K562 (cell line): ENCODE data around the gene CIB1. TPM values are rescaled to one million over a fixed set of nuclear protein-coding genes. Genes with fewer than 3 reads are reported as not detected.
A peak's percentile ranks its signal among the peaks of the same experiment; 100 is the strongest.

Experiments
- AFF4 ChIP-seq: sonication (generic); formaldehyde crosslinking; IDR thresholded peaks from 2 replicates; pipeline ENCODE4 v1.8.0; 2023; ENCODE audit warnings: mild to moderate bottlenecking, missing genetic modification reagents
- CEBPG ChIP-seq, 3 experiments: fragments of 200-800 bp in 1 of 3; sonication (Bioruptor generic) in 1 of 3; sonication (generic) in 1 of 3; formaldehyde crosslinking in 1 of 3; IDR thresholded peaks in 2 of 3; conservative IDR thresholded peaks in 1 of 3; 2 replicates each; pipeline versions ENCODE4 v1.6.1 to v1.8.0; 2016 to 2022; ENCODE audit warnings: missing compliant biosample characterization in 2 of 3, missing genetic modification characterization in 2 of 3, mild to moderate bottlenecking in 1 of 3, missing genetic modification reagents in 1 of 3
- E2F3 ChIP-seq: fragments of 250-450 bp; sonication (Bioruptor Pico); IDR thresholded peaks from 2 replicates; pipeline ENCODE4 v1.4.0; 2020; ENCODE audit warnings: mild to moderate bottlenecking
- ELK1 ChIP-seq: sonication (generic); formaldehyde crosslinking; IDR thresholded peaks from 2 replicates; pipeline ENCODE4 v1.8.1; 2022; ENCODE audit warnings: missing genetic modification reagents
- GTF2F1 ChIP-seq: IDR thresholded peaks from 2 replicates; pipeline ENCODE4 v1.6.1; 2011; ENCODE audit warnings: low read depth, low read length, improper control_type of control experiment
- HDAC6 ChIP-seq: IDR thresholded peaks from 2 replicates; pipeline ENCODE4 v1.6.1; 2012; ENCODE audit warnings: low read depth, mild to moderate bottlenecking, control low read depth, inconsistent platforms, low read length, moderate library complexity
- ILF3 ChIP-seq: fragments of 450-650 bp; IDR thresholded peaks from 2 replicates; pipeline ENCODE4 v1.6.1; 2018; ENCODE audit warnings: antibody characterized with exemption, mild to moderate bottlenecking, moderate library complexity, borderline replicate concordance
- IRF1 ChIP-seq: sonication (generic); formaldehyde crosslinking; IDR thresholded peaks from 2 replicates; pipeline ENCODE4 v1.8.0; 2022; ENCODE audit warnings: missing genetic modification reagents, mild to moderate bottlenecking, borderline replicate concordance
- MAFK ChIP-seq: IDR thresholded peaks from 2 replicates; pipeline ENCODE4 v1.6.1; 2011; ENCODE audit warnings: low read length, improper control_type of control experiment
- MTA2 ChIP-seq: fragments of 450-650 bp; IDR thresholded peaks from 2 replicates; pipeline ENCODE4 v1.6.1; 2016; ENCODE audit warnings: low read depth
- NKRF ChIP-seq: fragments of 450-650 bp; IDR thresholded peaks from 2 replicates; pipeline ENCODE4 v1.6.1; 2016; ENCODE audit warnings: borderline replicate concordance
- PTRF ChIP-seq: fragments of 450-650 bp; IDR thresholded peaks from 2 replicates; pipeline ENCODE4 v1.6.1; 2016; ENCODE audit warnings: mild to moderate bottlenecking, missing genetic modification characterization, missing compliant biosample characterization
- SIN3A ChIP-seq, 2 experiments: fragments of 150-350 bp in 1 of 2; IDR thresholded peaks; 2 replicates each; pipeline ENCODE4 v1.6.1; 2011 to 2016; ENCODE audit warnings: borderline replicate concordance in 2 of 2, low read depth in 2 of 2, low read length in 2 of 2, mild to moderate bottlenecking in 2 of 2, moderate library complexity in 2 of 2; ENCODE audit not compliant: control insufficient read depth in 1 of 2
- SMARCB1 ChIP-seq: IDR thresholded peaks from 2 replicates; pipeline ENCODE4 v1.6.1; 2011; ENCODE audit warnings: improper control_type of control experiment, low read depth; ENCODE audit not compliant: insufficient read length
- ZBTB7A ChIP-seq: IDR thresholded peaks from 2 replicates; pipeline ENCODE4 v1.6.1; 2011; ENCODE audit warnings: low read depth, mild to moderate bottlenecking, low read length, moderate library complexity, borderline replicate concordance; ENCODE audit not compliant: control insufficient read depth
- ZC3H8 ChIP-seq: fragments of 450-650 bp; IDR thresholded peaks from 2 replicates; pipeline ENCODE4 v1.6.1; 2017
- ZNF232 ChIP-seq: sonication (generic); formaldehyde crosslinking; IDR thresholded peaks from 2 replicates; pipeline ENCODE4 v1.8.0; 2022; ENCODE audit warnings: mild to moderate bottlenecking, missing genetic modification reagents
- ZNF431 ChIP-seq: sonication (generic); formaldehyde crosslinking; IDR thresholded peaks from 2 replicates; pipeline ENCODE4 v1.8.0; 2022; ENCODE audit warnings: mild to moderate bottlenecking, missing genetic modification reagents
- ZNF668 ChIP-seq: fragments of 250-450 bp; sonication (Bioruptor Pico); IDR thresholded peaks from 2 replicates; pipeline ENCODE4 v1.8.0; 2022; ENCODE audit warnings: mild to moderate bottlenecking, inconsistent platforms
- polyA plus RNA-seq, 8 experiments: library from polyadenylated mRNA; depleted of rRNA in 4 of 8; stranded (reverse) in 5 of 8; unstranded in 3 of 8; fragments of >200 nt; fragmentation: Nextera tagmentation in 2 of 8; fragmentation: Illumina TruSeq in 1 of 8; extraction: Ambion mirVana in 2 of 8; extraction: Trizol in 1 of 8; gene quantifications; 2 replicates each; pipeline versions ENCODE4 v1.2.1 to v1.2.3, GENCODE V29; 2011 to 2014; ENCODE audit warnings: inconsistent platforms in 1 of 8, missing spikeins in 1 of 8
- total RNA-seq, 7 experiments: library from RNA; depleted of rRNA in 6 of 7; stranded (reverse); fragments of >200 nt in 6 of 7; fragmentation: Illumina TruSeq in 2 of 7; extraction: Trizol in 2 of 7; gene quantifications; 2 replicates each; pipeline versions ENCODE4 v1.2.1 to v1.2.3, GENCODE V29; 2011 to 2021; ENCODE audit warnings: low replicate concordance in 1 of 7

CIB1 gene
- total and polyA plus RNA-seq, 9 of the 15 experiments (the other 6 are each of a cell fraction or from before 2014, with no cell fraction given) = 14.9 to 136 (median 64.5) TPM

- TF ChIP-seq HDAC6 = no peak
- peak; percentile 32; the same call in 1 of the 2 replicates for TF ChIP-seq GTF2F1
- TF ChIP-seq CEBPG (CRISPR knock-in tag; IDR thresholded peaks at IDR 0.05) = no peak
- TF ChIP-seq CEBPG (tag; conservative IDR thresholded peaks at IDR 0.05 in 1 of 2, IDR thresholded peaks at IDR 0.05 in 1 of 2) = peak in 1 of 2 experiments; percentile 44; a peak in 1 of 4 replicates
- TF ChIP-seq AFF4 (CRISPR knock-in tag) = 0 out of 2 replicates have a peak, but pooled peaks have one; percentile 73
- no peak for TF ChIP-seq ILF3
- no peak for TF ChIP-seq ZNF232
- TF ChIP-seq MAFK = no peak
- no peak for TF ChIP-seq ZNF668 (CRISPR knock-in tag)
- TF ChIP-seq MTA2 = no peak
- no peak for TF ChIP-seq E2F3 (CRISPR knock-in tag)
- peak; percentile 93 for TF ChIP-seq NKRF
- TF ChIP-seq ZNF431 (CRISPR knock-in tag) = no peak
- no peak for TF ChIP-seq PTRF
- TF ChIP-seq IRF1 (CRISPR knock-in tag) = no peak
- no peak for TF ChIP-seq ZC3H8
- no peak for TF ChIP-seq ZBTB7A
- TF ChIP-seq SIN3A (IDR thresholded peaks at IDR 0.05; ENCODE audit: borderline replicate concordance in 2 of 2, control insufficient read depth in 1 of 2, low read depth in 2 of 2, low read length in 2 of 2) = peak; percentile 40 to 88; a peak in 2 of 4 replicates
- TF ChIP-seq SMARCB1 = no peak
- TF ChIP-seq ELK1 = no peak
Measured at GRCh38 chr15:90265271-90266060, 31.7 kb upstream of the CIB1 start, which contains the start of gene NGRN (continued).
